HFF-Myc (cell line): ENCODE data around the gene ZNF207.

Experiments
- DNase-seq: peaks from one replicate; pipeline ENCODE4 v3.0.0-alpha.2; 2011; ENCODE audit warnings: low read depth; ENCODE audit errors: extremely low read depth
- H3K4me3 ChIP-seq: replicated peaks from 2 replicates; pipeline ENCODE4 v1.5.1; 2011; ENCODE audit warnings: low read depth, mild to moderate bottlenecking, control low read depth, low read length
- TF ChIP-seq, protein P1 (sequence below): IDR thresholded peaks from 2 replicates; pipeline ENCODE4 v1.5.1; 2012; ENCODE audit warnings: mild to moderate bottlenecking, low read depth, low read length, control low read depth; ENCODE audit errors: missing control alignments

The ZNF207 gene

DNA sequence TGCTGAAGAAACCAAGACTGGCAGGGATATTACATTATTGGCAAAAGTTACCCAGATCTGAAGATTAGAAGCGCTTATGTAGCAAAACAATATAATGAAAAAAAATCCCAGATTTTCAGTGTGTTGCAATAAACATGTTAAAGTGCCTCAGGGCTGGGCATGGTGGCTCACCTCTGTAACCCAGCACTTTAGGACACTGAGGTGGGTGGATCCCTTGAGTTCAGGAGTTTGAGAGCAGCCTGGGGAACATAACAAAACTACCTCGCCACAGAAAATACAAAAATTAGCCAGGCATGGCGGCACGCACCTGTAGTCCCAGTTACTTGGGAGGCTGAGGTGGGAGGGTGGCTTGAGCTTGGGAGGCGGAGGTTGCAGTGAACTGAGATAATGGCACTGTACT, 6.8 kb downstream of the ZNF207 start:
- no peak overlapping the region for H3K4me3 ChIP-seq
- DNase-seq, result no peak
- TF ChIP-seq, protein P1, sequence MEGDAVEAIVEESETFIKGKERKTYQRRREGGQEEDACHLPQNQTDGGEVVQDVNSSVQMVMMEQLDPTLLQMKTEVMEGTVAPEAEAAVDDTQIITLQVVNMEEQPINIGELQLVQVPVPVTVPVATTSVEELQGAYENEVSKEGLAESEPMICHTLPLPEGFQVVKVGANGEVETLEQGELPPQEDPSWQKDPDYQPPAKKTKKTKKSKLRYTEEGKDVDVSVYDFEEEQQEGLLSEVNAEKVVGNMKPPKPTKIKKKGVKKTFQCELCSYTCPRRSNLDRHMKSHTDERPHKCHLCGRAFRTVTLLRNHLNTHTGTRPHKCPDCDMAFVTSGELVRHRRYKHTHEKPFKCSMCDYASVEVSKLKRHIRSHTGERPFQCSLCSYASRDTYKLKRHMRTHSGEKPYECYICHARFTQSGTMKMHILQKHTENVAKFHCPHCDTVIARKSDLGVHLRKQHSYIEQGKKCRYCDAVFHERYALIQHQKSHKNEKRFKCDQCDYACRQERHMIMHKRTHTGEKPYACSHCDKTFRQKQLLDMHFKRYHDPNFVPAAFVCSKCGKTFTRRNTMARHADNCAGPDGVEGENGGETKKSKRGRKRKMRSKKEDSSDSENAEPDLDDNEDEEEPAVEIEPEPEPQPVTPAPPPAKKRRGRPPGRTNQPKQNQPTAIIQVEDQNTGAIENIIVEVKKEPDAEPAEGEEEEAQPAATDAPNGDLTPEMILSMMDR, result no peak

DNA sequence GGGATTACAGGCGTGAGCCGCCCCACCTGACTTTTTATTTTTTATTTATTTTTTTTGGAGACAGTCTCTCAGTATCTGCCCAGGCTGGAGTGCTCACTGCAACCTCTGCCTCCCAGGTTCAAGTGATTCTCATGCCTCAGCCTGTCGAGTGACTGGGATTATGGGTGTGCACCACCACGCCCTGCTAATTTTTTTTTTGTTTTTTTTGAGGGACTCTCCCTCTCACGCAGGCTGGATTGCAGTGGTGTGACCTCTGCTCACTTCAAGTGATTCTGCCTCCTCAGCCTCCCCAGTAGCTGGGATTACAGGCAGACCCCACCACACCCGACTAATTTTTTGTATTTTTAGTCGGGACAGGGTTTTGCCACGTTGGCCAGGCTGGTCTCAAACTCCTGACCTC, 7.7 kb downstream of the ZNF207 start:
- TF ChIP-seq, protein P1, result no peak
- H3K4me3 ChIP-seq, result no peak overlapping the region
- no peak for DNase-seq

GRCh38 chr17:32361270-32361669, 11.3 kb downstream of the ZNF207 start:
- TF ChIP-seq, protein P1, result no peak
- no peak for DNase-seq
- H3K4me3 ChIP-seq, result no peak overlapping the region

- H3K4me3 ChIP-seq, result no peak overlapping the region
- no peak for DNase-seq
- TF ChIP-seq, protein P1, result no peak
Measured at GRCh38 chr17:32370426-32370825, 20.5 kb downstream of the ZNF207 start.

DNA sequence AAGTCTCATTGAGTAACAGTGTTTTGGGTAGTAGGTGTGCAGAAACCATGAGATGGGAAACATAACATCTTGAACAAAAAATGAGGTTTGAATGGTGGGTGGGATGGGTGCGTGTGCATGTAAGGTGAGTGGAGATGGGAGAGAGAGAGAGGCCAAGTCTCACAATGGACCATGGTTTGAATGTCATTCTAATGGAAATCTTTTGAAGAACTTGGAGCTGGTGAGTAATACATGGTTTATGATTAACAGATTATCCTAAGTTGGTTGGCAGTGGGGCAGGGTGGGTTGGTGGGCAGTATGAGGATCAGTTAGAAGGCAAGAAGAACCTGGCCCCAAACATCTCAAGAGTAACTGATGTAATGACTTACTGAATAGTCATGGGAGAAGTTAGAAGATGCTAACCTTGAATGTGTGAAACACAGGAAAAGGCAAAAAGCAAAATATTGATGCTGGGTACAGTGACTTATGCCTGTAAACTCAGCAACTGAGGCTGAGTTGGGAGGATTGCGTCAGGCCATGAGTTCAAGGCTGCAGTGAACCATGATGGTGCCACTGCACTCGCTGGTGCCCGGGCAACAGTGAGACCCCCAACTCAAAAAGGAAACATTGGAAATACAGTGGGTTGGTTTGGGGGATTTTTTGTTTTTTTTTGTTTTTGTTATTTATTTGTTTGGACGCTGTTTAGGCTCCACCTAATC, 32.7 kb downstream of the ZNF207 start:
- DNase-seq, result no peak
- H3K4me3 ChIP-seq, result no peak overlapping the region
- TF ChIP-seq, protein P1, result no peak

DNA sequence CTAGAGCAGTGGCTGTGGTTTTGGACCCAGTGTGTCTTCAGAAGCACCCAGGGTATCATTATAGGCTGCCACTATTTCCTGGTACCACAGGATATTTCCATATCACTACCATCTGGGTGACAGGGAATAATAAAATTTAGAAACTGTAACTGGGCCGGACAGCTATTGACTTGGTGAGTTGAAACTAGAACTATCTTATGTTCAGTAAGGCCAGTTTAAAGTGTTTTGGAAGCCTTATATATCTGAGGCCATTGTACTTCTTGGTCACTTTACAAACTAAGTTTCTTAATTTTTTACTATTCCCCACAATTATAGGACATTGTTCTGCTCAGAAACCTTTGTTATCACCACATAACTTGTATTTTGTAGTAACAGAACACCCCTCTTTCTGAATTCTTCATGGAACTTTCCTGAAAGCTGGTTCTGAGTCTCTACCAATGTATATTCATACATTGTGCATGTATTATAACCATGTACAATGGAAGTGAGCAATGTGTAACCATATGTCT, 34.0 kb downstream of the ZNF207 start:
- TF ChIP-seq, protein P1, result no peak
- H3K4me3 ChIP-seq, result no peak overlapping the region

DNA sequence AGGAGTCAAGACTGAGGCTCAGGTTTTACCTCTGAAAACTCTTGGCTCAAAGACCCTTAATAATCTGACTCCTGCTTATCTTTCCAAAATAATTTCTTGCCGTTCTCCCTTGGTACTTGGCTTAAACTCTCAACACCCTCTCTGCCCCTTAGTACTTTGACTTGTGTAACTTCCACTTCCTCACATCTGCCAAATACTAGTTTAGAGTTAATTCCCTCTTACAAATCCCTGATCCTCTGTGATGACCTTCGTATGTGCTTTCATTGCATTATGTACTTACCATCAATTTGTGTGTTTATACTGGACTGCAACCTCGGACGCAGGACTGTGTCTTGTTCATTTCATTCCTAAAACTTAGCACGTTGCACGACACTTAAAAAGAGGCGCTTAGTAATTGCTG, 35.2 kb downstream of the ZNF207 start:
- no peak for DNase-seq
- TF ChIP-seq, protein P1, result no peak

More for the DNA sequence above, 34.0 kb downstream of the ZNF207 start:
- DNase-seq, result no peak

More for the DNA sequence above, 35.2 kb downstream of the ZNF207 start:
- H3K4me3 ChIP-seq, result no peak overlapping the region
